ENCODE measurements around the gene NR5A2. TPM values are rescaled to one million over a fixed set of nuclear protein-coding genes. Genes with fewer than 3 reads are reported as not detected.
"Not testable (repeated sequence)": the region's sequence is repeated elsewhere in the genome, so short reads cannot be mapped to it uniquely, and the experiment has no call there.

NR5A2 gene
- total and polyA plus RNA-seq, 4 donors: 1.7 to 3.4 (median 2.3) TPM

DNA sequence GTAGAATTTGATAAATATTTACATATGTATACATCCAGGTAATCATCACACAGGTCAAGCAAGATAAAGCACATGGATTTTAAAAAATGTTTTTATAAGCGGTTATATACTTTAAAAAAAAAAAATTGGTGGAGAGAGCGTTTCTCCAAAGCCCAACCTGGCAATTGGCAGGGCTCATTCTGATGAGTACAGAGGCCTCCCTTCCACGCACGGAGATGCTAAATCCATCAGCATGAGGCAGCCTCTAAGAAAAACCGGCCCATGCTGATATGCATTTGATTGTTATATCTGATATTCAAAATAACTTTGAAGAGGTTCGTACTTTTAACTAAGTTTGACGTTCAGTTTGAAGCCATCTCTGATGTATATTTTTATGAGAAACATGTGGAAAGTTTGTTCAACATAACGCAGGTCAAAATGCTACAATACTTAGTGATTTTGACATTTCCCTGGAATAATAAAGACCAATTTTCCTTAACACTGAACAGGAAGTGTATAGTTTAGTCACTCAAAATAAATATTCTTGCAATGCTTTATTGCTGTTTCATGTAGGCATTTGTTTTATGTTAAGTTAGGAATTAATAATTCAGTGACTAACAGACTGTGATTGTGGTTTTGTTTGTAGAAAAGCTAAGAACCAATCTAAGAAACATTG is 151.7 kb downstream of the NR5A2 start:
- 63% methylated on average over 4 of the region's 8 CpGs for WGBS (ENCODE audit: insufficient coverage)
- DNase-seq (ENCODE audit: low read depth in 4 of 6, low spot score in 6 of 6): no peak

DNA sequence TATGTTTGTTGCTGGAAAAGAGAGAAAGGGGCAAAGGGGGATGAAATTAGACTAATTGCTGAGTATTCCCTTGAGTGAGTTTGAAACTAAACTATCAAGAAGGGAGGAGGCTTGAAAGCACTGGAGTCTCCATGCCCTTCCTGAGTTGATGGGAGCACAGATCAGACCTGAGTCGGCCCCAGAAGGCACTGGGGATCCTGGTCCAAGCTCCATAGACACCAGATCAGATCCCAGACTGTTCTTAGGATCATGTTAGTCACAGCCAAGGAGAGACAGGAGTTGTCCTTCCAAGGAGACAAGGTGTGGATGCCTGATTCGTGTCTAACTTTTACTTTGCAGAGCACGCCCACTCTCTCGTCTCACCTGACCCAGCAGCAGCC is 152.3 kb downstream of the NR5A2 start:
- Histone ChIP-seq H3K9me3 (ENCODE audit: control insufficient read depth, insufficient read depth, low read length) (no peaks in the 10 kb centered on the region), H3K4me3 (ENCODE audit: low read depth, low read length) (no peak overlapping the region), H3K36me3 (ENCODE audit: control insufficient read depth, insufficient read depth, low read length) (no peaks in the 10 kb centered on the region), H3K27me3 (ENCODE audit: control insufficient read depth, insufficient read depth, low read length) (no peaks in the 10 kb centered on the region), H3K4me1 (ENCODE audit: control insufficient read depth, insufficient read depth, low read length) (no peaks in the 10 kb centered on the region), H3K27ac (ENCODE audit: low read depth, low read length) (no peak overlapping the region)
- no peak for DNase-seq (ENCODE audit: low read depth in 4 of 6, low spot score in 6 of 6)
- 94% methylated on average over 4 of the region's 4 CpGs for WGBS (ENCODE audit: insufficient coverage)

More for the DNA sequence above, 151.7 kb downstream of the NR5A2 start:
- H3K4me1 ChIP-seq (ENCODE audit: control insufficient read depth, insufficient read depth, low read length): no peaks in the 10 kb centered on the region
- H3K9me3 ChIP-seq (ENCODE audit: control insufficient read depth, insufficient read depth, low read length): no peaks in the 10 kb centered on the region
- H3K36me3 ChIP-seq (ENCODE audit: control insufficient read depth, insufficient read depth, low read length): no peaks in the 10 kb centered on the region
- no peak overlapping the region for H3K4me3 ChIP-seq (ENCODE audit: low read depth, low read length)
- no peak overlapping the region for H3K27ac ChIP-seq (ENCODE audit: low read depth, low read length)
- H3K27me3 ChIP-seq (ENCODE audit: control insufficient read depth, insufficient read depth, low read length): no peaks in the 10 kb centered on the region

DNA sequence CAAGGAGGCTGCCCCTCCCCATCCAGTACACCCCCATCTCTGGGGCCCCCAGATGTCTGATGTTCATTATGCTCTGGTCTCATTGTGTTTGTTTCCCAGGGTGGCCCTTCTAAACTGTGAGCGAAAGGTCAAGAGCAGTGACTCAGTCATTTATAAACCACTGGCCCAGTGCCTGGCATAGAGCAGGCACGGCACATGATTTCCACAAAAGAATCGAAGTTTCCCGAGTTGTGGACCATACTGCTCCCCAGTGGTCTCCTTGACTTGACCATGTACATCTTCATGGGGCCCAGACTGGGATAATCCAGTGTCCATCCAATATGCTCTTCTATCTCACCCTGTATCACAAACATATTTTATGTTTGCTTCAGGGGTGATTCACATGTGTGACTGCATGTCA is 153.3 kb downstream of the NR5A2 start:
- H3K27me3 ChIP-seq (ENCODE audit: control insufficient read depth, insufficient read depth, low read length): no peaks in the 10 kb centered on the region
- no peaks in the 10 kb centered on the region for H3K9me3 ChIP-seq (ENCODE audit: control insufficient read depth, insufficient read depth, low read length)
- H3K36me3 ChIP-seq (ENCODE audit: control insufficient read depth, insufficient read depth, low read length): no peaks in the 10 kb centered on the region
- DNase-seq (ENCODE audit: low read depth in 4 of 6, low spot score in 6 of 6): no peak
- no peak overlapping the region for H3K4me3 ChIP-seq (ENCODE audit: low read depth, low read length)
- no peak overlapping the region for H3K27ac ChIP-seq (ENCODE audit: low read depth, low read length)
- no peaks in the 10 kb centered on the region for H3K4me1 ChIP-seq (ENCODE audit: control insufficient read depth, insufficient read depth, low read length)
- WGBS (ENCODE audit: insufficient coverage): 68% methylated on average over 4 of the region's 4 CpGs

DNA sequence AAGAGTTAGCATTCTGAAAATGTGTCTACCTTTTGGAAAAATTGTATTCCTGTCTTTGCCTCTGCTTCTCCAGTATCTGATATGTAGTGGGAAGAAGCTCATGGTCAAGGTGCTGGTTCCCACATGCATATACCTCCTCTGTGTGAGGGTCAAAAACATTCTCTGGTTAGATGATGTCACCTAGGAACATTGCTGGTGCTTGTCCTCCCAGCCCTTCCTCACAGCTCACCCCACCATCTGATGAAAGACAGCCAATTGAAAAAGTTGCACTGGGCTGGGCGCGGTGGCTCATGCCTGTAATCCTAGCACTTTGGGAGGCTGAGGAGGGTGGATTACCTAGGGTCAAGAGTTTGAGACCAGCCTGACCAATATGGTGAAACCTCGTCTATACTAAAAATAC is 154.4 kb downstream of the NR5A2 start:
- H3K9me3 ChIP-seq (ENCODE audit: control insufficient read depth, insufficient read depth, low read length): no peaks in the 10 kb centered on the region
- no peak overlapping the region for H3K27ac ChIP-seq (ENCODE audit: low read depth, low read length)
- WGBS (ENCODE audit: insufficient coverage): 100% methylated on average over 2 of the region's 3 CpGs
- no peaks in the 10 kb centered on the region for H3K36me3 ChIP-seq (ENCODE audit: control insufficient read depth, insufficient read depth, low read length)
- H3K27me3 ChIP-seq (ENCODE audit: control insufficient read depth, insufficient read depth, low read length): no peaks in the 10 kb centered on the region
- no peak for DNase-seq (ENCODE audit: low read depth in 4 of 6, low spot score in 6 of 6)
- H3K4me3 ChIP-seq (ENCODE audit: low read depth, low read length): no peak overlapping the region
- no peaks in the 10 kb centered on the region for H3K4me1 ChIP-seq (ENCODE audit: control insufficient read depth, insufficient read depth, low read length)

DNA sequence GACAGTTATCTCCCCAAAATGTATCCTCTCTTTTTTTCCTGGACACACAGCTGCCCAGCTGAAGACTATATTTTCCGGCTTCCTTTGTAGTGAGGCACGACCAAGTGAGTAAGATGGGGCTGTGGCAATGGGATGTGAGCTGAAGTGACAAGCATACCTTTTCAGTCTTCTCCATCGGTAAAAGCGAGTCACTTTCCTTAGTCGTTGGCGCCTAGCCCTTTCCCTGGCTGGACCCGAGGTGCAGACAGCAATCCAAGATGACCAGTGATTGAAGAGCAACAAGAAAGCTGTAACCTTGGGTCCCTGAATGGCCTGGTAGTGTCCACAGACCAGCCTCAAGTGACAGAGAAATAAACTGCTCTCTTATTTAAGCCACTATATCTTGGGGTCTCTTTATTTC is 155.2 kb downstream of the NR5A2 start:
- Histone ChIP-seq H3K4me3 (ENCODE audit: low read depth, low read length) (no peak overlapping the region), H3K4me1 (ENCODE audit: control insufficient read depth, insufficient read depth, low read length) (no peaks in the 10 kb centered on the region), H3K27ac (ENCODE audit: low read depth, low read length) (no peak overlapping the region), H3K36me3 (ENCODE audit: control insufficient read depth, insufficient read depth, low read length) (no peaks in the 10 kb centered on the region), H3K27me3 (ENCODE audit: control insufficient read depth, insufficient read depth, low read length) (no peaks in the 10 kb centered on the region), H3K9me3 (ENCODE audit: control insufficient read depth, insufficient read depth, low read length) (no peaks in the 10 kb centered on the region)
- WGBS (ENCODE audit: insufficient coverage): 90% methylated on average over 5 of the region's 7 CpGs
- no peak for DNase-seq (ENCODE audit: low read depth in 4 of 6, low spot score in 6 of 6)

DNA sequence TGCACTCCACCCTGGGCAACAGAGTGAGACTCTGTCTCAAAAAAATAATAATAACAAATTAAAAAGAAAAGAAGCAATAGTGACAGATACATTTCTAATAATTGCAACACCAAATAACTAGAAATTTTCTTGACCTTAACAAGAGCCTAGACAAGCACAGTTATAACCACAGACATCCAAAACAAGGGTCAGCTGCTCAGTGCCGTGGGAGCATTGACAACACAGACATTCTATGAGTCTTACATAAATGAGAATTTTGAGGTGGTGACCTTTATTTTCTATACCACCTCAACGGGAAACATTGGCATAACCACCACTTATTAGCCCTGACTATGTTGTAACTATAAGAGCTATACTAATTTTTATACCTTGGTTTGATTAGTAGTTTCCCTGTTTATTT is 156.1 kb downstream of the NR5A2 start:
- Histone ChIP-seq H3K27me3 (ENCODE audit: control insufficient read depth, insufficient read depth, low read length) (no peaks in the 10 kb centered on the region), H3K4me1 (ENCODE audit: control insufficient read depth, insufficient read depth, low read length) (no peaks in the 10 kb centered on the region), H3K4me3 (ENCODE audit: low read depth, low read length) (no peak overlapping the region), H3K36me3 (ENCODE audit: control insufficient read depth, insufficient read depth, low read length) (no peaks in the 10 kb centered on the region), H3K9me3 (ENCODE audit: control insufficient read depth, insufficient read depth, low read length) (no peaks in the 10 kb centered on the region), H3K27ac (ENCODE audit: low read depth, low read length) (no peak overlapping the region)
- DNase-seq (ENCODE audit: low read depth in 4 of 6, low spot score in 6 of 6): no peak
- WGBS (ENCODE audit: insufficient coverage): no CpG with 5 or more reads among the region's 2 CpGs

DNA sequence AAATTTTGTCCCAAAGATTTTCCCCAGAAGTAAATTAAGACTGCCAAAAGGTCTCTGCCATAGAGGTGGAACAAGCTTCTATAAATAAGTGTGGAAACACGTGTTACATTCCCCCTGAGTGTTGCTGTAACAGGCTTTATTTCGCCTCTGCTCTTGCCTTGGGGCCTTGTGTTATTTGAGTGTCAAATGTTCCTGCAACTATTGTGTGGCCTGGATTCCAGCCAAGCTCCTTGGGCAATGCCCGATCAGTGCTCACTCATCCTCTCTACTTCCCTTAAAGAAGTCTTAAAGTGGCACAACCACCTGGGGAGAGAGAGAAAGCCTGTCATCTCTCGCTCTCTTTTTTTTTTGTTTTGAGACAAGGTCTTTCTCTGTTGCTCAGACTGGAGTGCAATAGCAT is 156.7 kb downstream of the NR5A2 start:
- Histone ChIP-seq H3K27ac (ENCODE audit: low read depth, low read length) (no peak overlapping the region), H3K9me3 (ENCODE audit: control insufficient read depth, insufficient read depth, low read length) (no peaks in the 10 kb centered on the region), H3K4me3 (ENCODE audit: low read depth, low read length) (no peak overlapping the region), H3K27me3 (ENCODE audit: control insufficient read depth, insufficient read depth, low read length) (no peaks in the 10 kb centered on the region), H3K36me3 (ENCODE audit: control insufficient read depth, insufficient read depth, low read length) (no peaks in the 10 kb centered on the region), H3K4me1 (ENCODE audit: control insufficient read depth, insufficient read depth, low read length) (no peaks in the 10 kb centered on the region)
- WGBS (ENCODE audit: insufficient coverage): no CpG with 5 or more reads among the region's 4 CpGs
- peak in 5 of 6 donors; percentile 20 to 85 (median 33) for DNase-seq (ENCODE audit: low read depth in 4 of 6, low spot score in 6 of 6)

DNA sequence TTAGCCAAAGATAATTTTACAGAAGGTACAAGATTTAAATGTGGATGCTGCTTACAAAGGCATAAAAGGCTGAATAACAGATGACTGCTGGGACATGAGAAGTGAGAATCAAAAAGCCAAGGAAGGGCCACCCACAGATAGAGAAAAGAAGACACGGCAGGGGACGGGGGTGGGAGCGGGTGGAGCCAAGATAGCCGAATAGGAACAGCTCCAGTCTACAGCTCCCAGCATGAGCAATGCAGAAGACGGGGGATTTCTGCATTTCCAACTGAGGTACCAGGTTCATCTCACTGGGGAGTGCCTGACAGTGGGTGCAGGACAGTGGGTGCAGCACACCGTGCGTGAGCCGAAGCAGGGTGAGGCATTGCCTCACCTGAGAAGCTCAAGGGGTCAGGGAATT is 157.7 kb downstream of the NR5A2 start:
- H3K9me3 ChIP-seq (ENCODE audit: control insufficient read depth, insufficient read depth, low read length); H3K4me3 ChIP-seq (ENCODE audit: low read depth, low read length); H3K4me1 ChIP-seq (ENCODE audit: control insufficient read depth, insufficient read depth, low read length); H3K36me3 ChIP-seq (ENCODE audit: control insufficient read depth, insufficient read depth, low read length); H3K27ac ChIP-seq (ENCODE audit: low read depth, low read length); DNase-seq (ENCODE audit: low read depth in 4 of 6, low spot score in 6 of 6); H3K27me3 ChIP-seq (ENCODE audit: control insufficient read depth, insufficient read depth, low read length): not testable (repeated sequence)
- 73% methylated on average over 8 of the region's 8 CpGs for WGBS (ENCODE audit: insufficient coverage)

DNA sequence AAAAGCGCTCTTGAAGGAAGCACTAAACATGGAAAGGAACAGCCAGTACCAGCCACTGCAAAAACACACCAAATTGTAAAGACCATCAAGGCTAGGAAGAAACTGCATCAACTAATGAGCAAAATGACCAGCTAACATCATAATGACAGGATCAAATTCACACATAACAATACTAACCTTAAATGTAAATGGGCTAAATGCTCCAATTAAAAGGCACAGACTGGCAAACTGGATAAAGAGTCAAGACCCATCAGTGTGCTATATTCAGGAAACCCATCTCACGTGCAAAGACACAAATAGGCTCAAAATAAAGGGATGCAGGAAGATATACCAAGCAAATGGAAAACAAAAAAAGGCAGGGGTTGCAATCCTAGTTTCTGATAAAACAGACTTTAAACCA is 159.8 kb downstream of the NR5A2 start:
- WGBS (ENCODE audit: insufficient coverage): no CpG with 5 or more reads among the region's 2 CpGs
- not testable (repeated sequence) for H3K9me3 ChIP-seq (ENCODE audit: control insufficient read depth, insufficient read depth, low read length); H3K36me3 ChIP-seq (ENCODE audit: control insufficient read depth, insufficient read depth, low read length); DNase-seq (ENCODE audit: low read depth in 4 of 6, low spot score in 6 of 6); H3K4me1 ChIP-seq (ENCODE audit: control insufficient read depth, insufficient read depth, low read length); H3K4me3 ChIP-seq (ENCODE audit: low read depth, low read length); H3K27ac ChIP-seq (ENCODE audit: low read depth, low read length); H3K27me3 ChIP-seq (ENCODE audit: control insufficient read depth, insufficient read depth, low read length)

DNA sequence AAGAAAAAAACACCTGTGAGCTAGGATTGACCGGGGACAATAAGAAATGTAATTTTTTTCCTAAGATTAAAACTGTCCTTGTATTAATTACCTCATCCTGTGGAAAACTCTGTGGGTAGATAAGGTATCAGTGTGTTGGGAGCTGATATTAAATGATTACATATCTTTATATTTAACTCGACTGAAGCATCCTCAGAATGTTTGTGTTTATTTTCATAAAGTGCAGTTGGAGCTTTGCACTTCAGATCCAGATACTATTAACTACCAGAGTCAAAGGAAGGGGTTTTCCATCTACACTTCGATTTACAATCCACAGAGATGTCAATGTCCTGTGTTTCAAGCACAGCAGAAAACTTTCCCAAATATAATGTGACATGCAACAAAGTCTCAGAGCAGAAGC is 164.5 kb downstream of the NR5A2 start:
- Histone ChIP-seq H3K9me3 (ENCODE audit: control insufficient read depth, insufficient read depth, low read length) (no peaks in the 10 kb centered on the region), H3K4me3 (ENCODE audit: low read depth, low read length) (no peak overlapping the region), H3K27ac (ENCODE audit: low read depth, low read length) (no peak overlapping the region), H3K27me3 (ENCODE audit: control insufficient read depth, insufficient read depth, low read length) (no peaks in the 10 kb centered on the region), H3K36me3 (ENCODE audit: control insufficient read depth, insufficient read depth, low read length) (no peaks in the 10 kb centered on the region), H3K4me1 (ENCODE audit: control insufficient read depth, insufficient read depth, low read length) (no peaks in the 10 kb centered on the region)
- 100% methylated on average over 1 of the region's 3 CpGs for whole genome bisulfite sequencing (ENCODE audit: insufficient coverage)
- DNase-seq (ENCODE audit: low read depth in 4 of 6, low spot score in 6 of 6): no peak
